Measurements from ENCODE around the gene METTL27.

METTL27 gene

GRCh38 chr7:73865738-73866445 lies 23.6 kb upstream of the METTL27 start:
- peak; percentile 65 for TF ChIP-seq CTCF (IDR thresholded peaks at IDR 0.05; ENCODE audit: low read depth, low read length, missing control alignments)
- no peak overlapping the region for H3K4me3 ChIP-seq (ENCODE audit: low read depth, low read length)
- no peak for DNase-seq (ENCODE audit: low read depth)

- no peak for TF ChIP-seq CTCF (IDR thresholded peaks at IDR 0.05; ENCODE audit: low read depth, low read length, missing control alignments)
- DNase-seq (ENCODE audit: low read depth): no peak
- H3K4me3 ChIP-seq (ENCODE audit: low read depth, low read length): no peak overlapping the region
Measured at GRCh38 chr7:73864981-73865711, 22.8 kb upstream of the METTL27 start.

- no peak for DNase-seq (ENCODE audit: low read depth)
- TF ChIP-seq CTCF (IDR thresholded peaks at IDR 0.05; ENCODE audit: low read depth, low read length, missing control alignments): no peak
- no peak overlapping the region for H3K4me3 ChIP-seq (ENCODE audit: low read depth, low read length)
Measured at GRCh38 chr7:73861305-73861704, 19.0 kb upstream of the METTL27 start.

- no peak for DNase-seq (ENCODE audit: low read depth)
- TF ChIP-seq CTCF (IDR thresholded peaks at IDR 0.05; ENCODE audit: low read depth, low read length, missing control alignments): no peak
- H3K4me3 ChIP-seq (ENCODE audit: low read depth, low read length): no peak within 1 kb of the TSS
Measured at GRCh38 chr7:73860859-73861258, 18.5 kb upstream of the METTL27 start, which contains the start of gene TMEM270. TMEM270 (plus strand) TSS chr7:73861159; CDS start chr7:73861195, 36 bp downstream.

- TF ChIP-seq CTCF (IDR thresholded peaks at IDR 0.05; ENCODE audit: low read depth, low read length, missing control alignments): no peak
Measured at GRCh38 chr7:73858807-73859206, 16.5 kb upstream of the METTL27 start.

GRCh38 chr7:73856941-73857340 lies 14.6 kb upstream of the METTL27 start:
- TF ChIP-seq CTCF (IDR thresholded peaks at IDR 0.05; ENCODE audit: low read depth, low read length, missing control alignments): no peak
- DNase-seq (ENCODE audit: low read depth): no peak
- H3K4me3 ChIP-seq (ENCODE audit: low read depth, low read length): no peak overlapping the region

More at GRCh38 chr7:73858807-73859206, 16.5 kb upstream of the METTL27 start:
- H3K4me3 ChIP-seq (ENCODE audit: low read depth, low read length): no peak overlapping the region
- DNase-seq (ENCODE audit: low read depth): no peak

Measured in GM12864 (cell line).